Motor neuron (in vitro differentiated cells): ENCODE results near the gene LCN1. TPM values are rescaled to one million over a fixed set of nuclear protein-coding genes. Genes with fewer than 3 reads are reported as not detected.
"Not testable (repeated sequence)": the region's sequence is repeated elsewhere in the genome, so short reads cannot be mapped to it uniquely, and the experiment has no call there.

Source experiments
- ATAC-seq, 8 experiments: fragments of 200-7000 bp; cut with Tn5 transposase; replicated peaks in 6 of 8; 2 replicates each; pipeline ENCODE4 v1.8.0; 2021; ENCODE audit warnings: mild to moderate bottlenecking in 8 of 8, moderate library complexity in 8 of 8
- H3K27ac ChIP-seq, 2 donors: fragments of 250-450 bp; sonication (Bioruptor Pico); 2 replicates each; pipeline ENCODE4 v1.9.0; 2021; ENCODE audit warnings: antibody characterized with exemption in 2 of 2, mild to moderate bottlenecking in 2 of 2, moderate library complexity in 1 of 2
- H3K4me1 ChIP-seq, 2 donors: fragments of 250-450 bp; sonication (Bioruptor Pico); replicated peaks in 1 of 2; 2 replicates each; pipeline ENCODE4 v1.6.1; 2021; ENCODE audit warnings: antibody characterized with exemption in 2 of 2, mild to moderate bottlenecking in 2 of 2, moderate library complexity in 1 of 2
- H3K4me3 ChIP-seq, 5 donors: fragments of 250-450 bp; sonication (Bioruptor Pico); 2 replicates each; pipeline ENCODE4 v1.9.0; 2021; ENCODE audit warnings: antibody characterized with exemption in 5 of 5, mild to moderate bottlenecking in 5 of 5, moderate library complexity in 4 of 5
- WGBS, 10 experiments: fragments of 450-650 bp; shearing (Covaris generic); methylation state at CpG; one replicate each; pipeline ENCODE4 v1.0.0; 2022; 5-methylcytosine and 5-hydroxymethylcytosine counted together
- in situ Hi-C, 9 experiments: fragments of 400-800 bp; cut with MboI; loops; one replicate each; pipeline ENCODE4 v1.15.0; 2021; ENCODE audit warnings: low sequenced_read_pairs in 9 of 9, low pct_unique_long_range_greater_than_20kb in 2 of 9; ENCODE audit not compliant: unreplicated experiment in 9 of 9
- total RNA-seq, 8 experiments: library from RNA; unstranded; fragments of 300-600 nt; gene quantifications; 2 replicates each; pipeline versions ENCODE4 v1.2.3 to v1.2.4, GENCODE V29; 2022

The LCN1 gene
- total RNA-seq, 8 experiments from 2014 or later, result 10.3 TPM; not detected in 7

GRCh38 chr9:135536216-135536615 is 15.0 kb downstream of the LCN1 start:
- in situ Hi-C loops, result no loop called here
- no peak overlapping the region for H3K4me3 ChIP-seq
- no peaks in the 10 kb centered on the region for H3K4me1 ChIP-seq
- no peak for ATAC-seq
- no peak overlapping the region for H3K27ac ChIP-seq
- WGBS, 10 experiments, result 0 to 93% (median 60%) methylated on average over 1 to 4 of the region's 8 CpGs; no CpG with 5 or more reads in 3 of the 10 experiments

DNA sequence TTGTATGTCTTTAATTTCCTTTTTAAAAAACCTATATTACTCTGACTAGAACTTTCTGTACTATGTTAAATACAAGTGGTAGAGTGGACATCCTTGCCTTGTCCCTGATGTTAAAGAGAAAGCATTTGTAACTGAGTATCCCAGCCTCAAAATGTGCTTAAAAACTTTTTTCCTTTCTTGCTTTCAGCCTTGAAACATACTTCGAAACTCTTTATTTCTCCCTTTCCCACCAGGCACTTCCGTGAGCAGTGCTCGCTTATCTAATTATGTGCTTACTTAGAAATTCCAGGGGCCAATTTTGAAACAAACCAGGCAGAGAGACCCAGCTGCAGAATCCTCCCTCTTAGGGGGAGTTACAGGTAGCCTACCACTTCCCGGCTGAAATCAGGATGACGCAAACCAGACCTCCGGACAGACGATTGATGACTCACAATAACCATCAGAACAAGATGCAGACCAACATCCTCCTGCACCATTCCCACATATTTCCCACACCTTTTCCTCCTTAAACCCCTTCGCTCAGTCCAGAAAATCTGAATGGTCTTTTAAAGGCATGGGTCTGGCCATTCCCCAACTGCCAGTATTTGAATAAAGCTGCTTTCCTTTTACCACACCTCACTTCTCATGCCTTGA is 22.1 kb downstream of the LCN1 start:
- in situ Hi-C loops, H3K27ac ChIP-seq: not testable (repeated sequence)
- WGBS, 10 experiments, result 33 to 86% (median 71%) methylated on average over 1 to 8 of the region's 8 CpGs; no CpG with 5 or more reads in 2 of the 10 experiments

DNA sequence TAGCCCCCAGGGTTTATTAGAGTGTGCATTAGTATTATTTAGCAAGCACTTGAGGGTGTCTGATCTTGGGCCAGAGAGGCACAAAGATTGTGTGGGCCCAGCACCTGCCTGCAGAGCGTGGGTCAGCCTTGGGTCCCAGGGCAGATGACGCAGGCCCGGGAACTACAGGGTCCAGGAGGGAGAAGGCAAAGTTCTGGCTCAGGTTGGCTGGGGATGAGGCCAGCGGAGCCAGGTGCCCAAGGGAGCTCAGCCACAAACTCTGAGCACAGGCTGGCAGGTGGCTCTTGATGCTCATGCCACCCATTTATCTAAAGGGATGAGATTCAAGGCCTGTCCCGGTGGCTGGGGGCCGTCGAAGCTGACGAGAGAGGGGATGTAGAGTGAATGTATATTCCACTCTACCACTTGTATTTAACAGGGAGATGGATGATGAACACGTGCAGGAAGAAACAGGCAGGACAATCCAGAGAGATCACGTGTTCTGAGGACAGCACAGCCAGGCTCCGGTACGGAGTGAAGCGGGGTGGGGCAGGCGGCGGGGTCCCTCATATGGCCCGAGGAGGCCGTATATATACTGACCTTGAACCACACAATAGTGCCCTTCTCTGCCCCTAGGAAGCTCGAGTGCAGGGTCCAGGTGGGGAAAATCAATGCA is 23.9 kb downstream of the LCN1 start:
- 49 to 100% (median 72%) methylated on average over 1 to 12 of the region's 18 CpGs; no CpG with 5 or more reads in 3 of the 10 experiments for WGBS, 10 experiments
- no peak for ATAC-seq
- no peaks in the 10 kb centered on the region for H3K4me1 ChIP-seq
- H3K27ac ChIP-seq, result no peak overlapping the region
- no peak overlapping the region for H3K4me3 ChIP-seq
- in situ Hi-C loops, result no loop called here

More for the DNA sequence above, 22.1 kb downstream of the LCN1 start:
- not testable (repeated sequence) for H3K4me1 ChIP-seq, H3K4me3 ChIP-seq
- ATAC-seq, result peak in 2 of 8 experiments; percentile 25 to 84

DNA sequence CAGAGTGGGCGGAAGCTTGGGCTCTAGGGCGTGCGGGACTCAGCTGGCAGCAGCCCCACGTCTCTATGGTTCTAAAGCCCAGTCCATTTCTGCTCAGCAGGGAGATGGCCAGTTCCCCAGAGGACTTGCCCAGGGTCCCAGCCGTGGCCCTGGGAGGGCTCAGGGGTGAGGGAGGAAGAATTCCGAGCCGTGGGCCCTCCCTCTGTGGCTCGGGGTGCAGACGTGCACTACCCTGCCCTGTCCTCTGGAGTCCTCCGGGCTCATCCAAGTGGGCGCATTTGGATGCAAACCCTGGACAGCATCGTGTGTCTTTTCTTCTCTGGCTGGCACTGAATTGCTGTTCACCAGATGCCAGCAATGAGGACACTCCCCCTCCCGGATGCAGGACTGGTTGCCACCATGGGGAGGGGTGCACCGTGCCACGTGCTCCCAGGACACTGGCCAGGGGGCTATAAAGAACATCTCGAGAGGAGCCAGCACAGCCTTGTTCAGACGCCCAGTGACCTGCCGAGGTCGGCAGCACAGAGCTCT is 24.5 kb downstream of the LCN1 start, which contains the start of gene OBP2A:
Gene OBP2A (plus strand): TSS at position 481 of the 531 bp plus-strand sequence. CDS start 55 bp downstream, outside the sequence.
- WGBS, 10 experiments, result 0% methylated on average over 1 of the region's 19 CpGs; no CpG with 5 or more reads in 9 of the 10 experiments

DNA sequence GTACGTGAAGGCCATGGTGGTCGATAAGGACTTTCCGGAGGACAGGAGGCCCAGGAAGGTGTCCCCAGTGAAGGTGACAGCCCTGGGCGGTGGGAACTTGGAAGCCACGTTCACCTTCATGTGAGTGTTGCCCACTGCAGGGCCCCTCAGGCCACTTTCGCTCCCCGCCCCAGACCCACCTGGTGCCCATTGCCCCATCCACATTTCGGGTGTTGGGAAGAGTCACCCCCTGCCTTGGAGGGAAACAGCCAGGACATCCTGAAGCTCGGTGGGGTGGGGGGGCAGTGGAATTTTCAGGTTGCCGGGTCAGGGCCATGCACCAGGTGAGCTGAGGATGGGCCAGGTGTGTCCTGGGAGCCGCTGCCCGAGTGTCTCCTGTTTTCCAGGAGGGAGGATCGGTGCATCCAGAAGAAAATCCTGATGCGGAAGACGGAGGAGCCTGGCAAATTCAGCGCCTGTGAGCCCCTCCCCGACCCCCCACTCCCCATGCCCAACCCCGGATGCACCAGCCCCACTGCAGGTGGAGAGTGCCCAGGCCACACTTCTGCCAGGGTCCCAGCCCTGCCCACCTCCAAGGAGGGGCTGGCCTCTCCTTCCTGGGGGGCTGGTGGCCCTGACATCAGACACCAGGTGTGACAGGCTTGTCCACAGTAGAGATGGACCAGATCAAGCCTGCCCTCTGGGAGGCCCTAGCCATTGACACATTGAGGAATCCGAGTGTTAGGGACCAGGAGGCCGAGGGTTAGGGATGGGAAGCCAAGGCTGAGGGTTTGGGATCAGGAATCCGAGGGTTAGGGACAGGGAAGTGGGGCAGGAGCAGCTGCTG is 25.8 kb downstream of the LCN1 start:
- WGBS, 10 experiments, result 20 to 54% (median 41%) methylated on average over 1 to 2 of the region's 21 CpGs; no CpG with 5 or more reads in 6 of the 10 experiments
- H3K27ac ChIP-seq, ATAC-seq, H3K4me1 ChIP-seq, in situ Hi-C loops, H3K4me3 ChIP-seq: not testable (repeated sequence)

More for the DNA sequence above, 24.5 kb downstream of the LCN1 start, which contains the start of gene OBP2A:
- H3K4me3 ChIP-seq, ATAC-seq, H3K27ac ChIP-seq, H3K4me1 ChIP-seq, in situ Hi-C loops: not testable (repeated sequence)

DNA sequence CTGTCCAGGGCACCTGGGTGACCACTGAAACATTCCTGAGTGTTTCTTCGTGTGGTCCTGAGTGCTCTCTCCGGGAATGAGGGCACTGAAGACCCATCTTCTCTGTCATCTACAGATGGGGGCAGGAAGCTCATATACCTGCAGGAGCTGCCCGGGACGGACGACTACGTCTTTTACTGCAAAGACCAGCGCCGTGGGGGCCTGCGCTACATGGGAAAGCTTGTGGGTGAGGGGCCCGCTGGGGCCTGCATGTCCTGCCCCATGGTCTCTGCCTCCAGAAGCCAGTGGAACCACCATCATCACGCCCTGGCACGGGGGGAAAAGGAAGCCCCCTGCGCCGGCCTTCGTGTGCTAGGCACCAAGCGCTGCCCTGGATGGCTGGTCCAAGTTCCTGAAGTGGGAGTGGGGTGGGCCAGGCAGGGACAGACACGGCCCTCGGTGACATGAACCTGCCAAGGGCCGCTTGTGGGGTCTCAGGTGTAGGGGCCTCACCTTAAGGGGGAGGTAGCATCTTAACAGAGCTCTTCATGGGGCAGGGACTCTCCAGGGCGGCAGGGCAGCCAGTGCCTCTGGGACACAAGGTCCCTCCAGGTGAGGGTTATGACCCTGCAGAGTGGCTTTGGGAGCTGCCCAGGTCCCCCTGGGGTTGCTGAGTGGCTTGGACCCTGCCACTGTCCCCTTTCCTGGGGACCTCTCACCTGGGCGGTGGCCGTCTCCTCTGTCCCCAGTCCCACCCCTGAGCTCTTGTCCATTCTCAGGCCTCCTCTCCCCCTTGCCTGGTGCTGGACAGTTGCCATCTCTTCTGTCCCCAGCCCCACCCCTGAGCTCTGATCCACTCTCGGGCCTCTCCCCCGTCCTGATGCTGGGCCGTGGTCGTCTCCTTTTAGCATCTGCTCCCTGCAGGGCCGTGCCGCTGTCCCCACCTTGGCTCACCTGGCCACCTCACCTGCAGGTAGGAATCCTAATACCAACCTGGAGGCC is 26.8 kb downstream of the LCN1 start:
- no peak overlapping the region for H3K4me3 ChIP-seq

GRCh38 chr9:135549478-135550343 is 28.5 kb downstream of the LCN1 start:
- WGBS, 10 experiments, result 67% methylated on average over 1 of the region's 28 CpGs; no CpG with 5 or more reads in 9 of the 10 experiments

More for the DNA sequence above, 26.8 kb downstream of the LCN1 start:
- Histone ChIP-seq H3K4me1 (no peaks in the 10 kb centered on the region), H3K27ac (no peak overlapping the region)
- in situ Hi-C loops, result no loop called here
- no peak for ATAC-seq
- WGBS, 10 experiments, result 60 to 86% (median 76%) methylated on average over 1 to 7 of the region's 28 CpGs; no CpG with 5 or more reads in 6 of the 10 experiments

DNA sequence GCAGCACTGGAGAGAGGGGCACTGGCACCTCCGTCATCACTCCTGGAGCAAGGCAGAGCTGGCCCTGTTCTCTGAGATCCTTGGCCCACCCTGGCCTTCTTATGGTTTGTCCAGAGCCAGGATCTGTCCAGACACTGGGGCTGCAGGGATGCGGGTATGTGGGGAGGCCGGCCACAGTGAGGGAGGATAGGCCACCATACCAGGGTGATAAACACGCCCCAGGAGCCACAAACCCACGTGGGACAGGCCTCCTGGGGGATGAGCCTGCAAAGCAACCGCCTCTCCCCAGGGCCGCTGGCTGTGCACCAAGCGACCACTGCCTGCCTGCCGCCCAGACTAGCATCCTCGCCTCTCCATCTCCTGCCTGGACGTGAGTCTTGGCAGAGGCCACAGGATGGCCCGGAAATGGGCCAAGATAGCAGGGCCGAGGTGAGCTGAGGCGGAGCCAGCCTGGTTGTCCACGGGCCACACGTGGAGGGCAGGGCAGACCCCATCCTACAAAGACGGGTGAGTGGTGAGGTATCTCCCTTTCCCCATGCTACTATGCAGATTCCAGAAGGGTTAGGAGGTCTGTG is 29.2 kb downstream of the LCN1 start:
- in situ Hi-C loops, result no loop called here

More at GRCh38 chr9:135549478-135550343, 28.5 kb downstream of the LCN1 start:
- H3K4me3 ChIP-seq, in situ Hi-C loops, ATAC-seq, H3K4me1 ChIP-seq, H3K27ac ChIP-seq: not testable (repeated sequence)

GRCh38 chr9:135551031-135551430 is 29.8 kb downstream of the LCN1 start:
- no peak for ATAC-seq
- H3K27ac ChIP-seq, result no peak overlapping the region
- H3K4me1 ChIP-seq, result no peaks in the 10 kb centered on the region
- in situ Hi-C loops, result no loop called here
- H3K4me3 ChIP-seq, result no peak overlapping the region
- WGBS, 10 experiments, result 32 to 100% (median 82%) methylated on average over 2 to 11 of the region's 14 CpGs; no CpG with 5 or more reads in 2 of the 10 experiments

More for the DNA sequence above, 29.2 kb downstream of the LCN1 start:
- 37 to 67% (median 52%) methylated on average over 3 to 9 of the region's 17 CpGs; no CpG with 5 or more reads in 5 of the 10 experiments for WGBS, 10 experiments
- H3K27ac ChIP-seq, result no peak overlapping the region
- ATAC-seq, result no peak
- H3K4me3 ChIP-seq, result no peak overlapping the region
- no peaks in the 10 kb centered on the region for H3K4me1 ChIP-seq

DNA sequence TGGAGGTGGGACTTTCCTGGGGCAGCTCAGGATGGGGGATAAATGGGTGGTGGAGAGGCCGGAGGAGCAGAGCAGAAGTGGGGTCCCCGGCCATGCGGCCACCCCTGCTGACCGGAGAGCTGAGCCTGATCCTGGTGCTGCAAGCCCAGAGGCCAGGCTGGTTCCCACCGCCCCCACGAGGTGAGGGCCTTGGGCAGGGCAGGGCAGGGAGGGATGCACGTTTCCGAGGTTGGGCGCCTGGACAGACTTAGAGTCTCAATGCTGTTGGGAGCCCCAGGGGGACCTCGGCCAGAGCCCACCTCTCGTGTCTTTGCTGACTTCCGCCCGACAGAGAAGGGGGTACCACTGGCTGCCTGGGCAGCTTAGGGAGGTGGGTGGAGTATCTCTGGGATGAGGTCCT is 30.2 kb downstream of the LCN1 start:
- ATAC-seq, result no peak
- no peak overlapping the region for H3K27ac ChIP-seq
- H3K4me1 ChIP-seq, result no peaks in the 10 kb centered on the region
- in situ Hi-C loops, result no loop called here
- 83 to 100% methylated on average over 3 to 6 of the region's 13 CpGs; no CpG with 5 or more reads in 8 of the 10 experiments for WGBS, 10 experiments
- H3K4me3 ChIP-seq, result no peak overlapping the region
